ENCODE measurements around the gene IQCH.

Gene IQCH

DNA sequence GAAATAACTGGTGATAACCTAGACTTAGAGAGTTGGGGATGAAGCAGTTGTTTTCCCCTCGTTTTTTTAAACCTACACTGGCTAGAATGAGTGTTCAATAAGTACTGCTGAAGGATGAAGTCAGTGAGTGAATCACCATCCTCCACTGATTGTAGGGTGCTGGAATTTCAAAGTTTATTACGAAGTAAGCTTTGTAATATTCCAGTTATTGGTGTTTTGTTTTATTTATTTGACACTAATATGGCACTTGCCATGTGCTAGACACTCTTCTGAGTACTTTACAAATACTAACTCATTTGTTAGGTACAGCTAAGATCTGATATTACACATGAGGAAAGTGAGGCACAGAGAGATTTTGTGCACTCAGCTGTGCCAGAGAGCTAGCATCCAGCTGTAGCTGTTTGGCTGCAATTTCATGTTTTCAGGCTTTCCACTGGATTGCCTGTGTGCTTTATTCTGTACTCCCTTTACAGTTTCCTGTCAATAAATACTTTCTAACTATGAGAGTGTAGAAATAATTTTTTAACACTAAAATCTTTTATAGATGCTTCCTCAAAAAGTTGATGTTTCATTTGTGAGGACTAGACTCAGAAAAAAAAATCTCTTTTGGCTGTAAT is 293.8 kb downstream of the IQCH start:
- TF ChIP-seq, protein P1, sequence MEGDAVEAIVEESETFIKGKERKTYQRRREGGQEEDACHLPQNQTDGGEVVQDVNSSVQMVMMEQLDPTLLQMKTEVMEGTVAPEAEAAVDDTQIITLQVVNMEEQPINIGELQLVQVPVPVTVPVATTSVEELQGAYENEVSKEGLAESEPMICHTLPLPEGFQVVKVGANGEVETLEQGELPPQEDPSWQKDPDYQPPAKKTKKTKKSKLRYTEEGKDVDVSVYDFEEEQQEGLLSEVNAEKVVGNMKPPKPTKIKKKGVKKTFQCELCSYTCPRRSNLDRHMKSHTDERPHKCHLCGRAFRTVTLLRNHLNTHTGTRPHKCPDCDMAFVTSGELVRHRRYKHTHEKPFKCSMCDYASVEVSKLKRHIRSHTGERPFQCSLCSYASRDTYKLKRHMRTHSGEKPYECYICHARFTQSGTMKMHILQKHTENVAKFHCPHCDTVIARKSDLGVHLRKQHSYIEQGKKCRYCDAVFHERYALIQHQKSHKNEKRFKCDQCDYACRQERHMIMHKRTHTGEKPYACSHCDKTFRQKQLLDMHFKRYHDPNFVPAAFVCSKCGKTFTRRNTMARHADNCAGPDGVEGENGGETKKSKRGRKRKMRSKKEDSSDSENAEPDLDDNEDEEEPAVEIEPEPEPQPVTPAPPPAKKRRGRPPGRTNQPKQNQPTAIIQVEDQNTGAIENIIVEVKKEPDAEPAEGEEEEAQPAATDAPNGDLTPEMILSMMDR (IDR thresholded peaks at IDR 0.05): no peak

DNA sequence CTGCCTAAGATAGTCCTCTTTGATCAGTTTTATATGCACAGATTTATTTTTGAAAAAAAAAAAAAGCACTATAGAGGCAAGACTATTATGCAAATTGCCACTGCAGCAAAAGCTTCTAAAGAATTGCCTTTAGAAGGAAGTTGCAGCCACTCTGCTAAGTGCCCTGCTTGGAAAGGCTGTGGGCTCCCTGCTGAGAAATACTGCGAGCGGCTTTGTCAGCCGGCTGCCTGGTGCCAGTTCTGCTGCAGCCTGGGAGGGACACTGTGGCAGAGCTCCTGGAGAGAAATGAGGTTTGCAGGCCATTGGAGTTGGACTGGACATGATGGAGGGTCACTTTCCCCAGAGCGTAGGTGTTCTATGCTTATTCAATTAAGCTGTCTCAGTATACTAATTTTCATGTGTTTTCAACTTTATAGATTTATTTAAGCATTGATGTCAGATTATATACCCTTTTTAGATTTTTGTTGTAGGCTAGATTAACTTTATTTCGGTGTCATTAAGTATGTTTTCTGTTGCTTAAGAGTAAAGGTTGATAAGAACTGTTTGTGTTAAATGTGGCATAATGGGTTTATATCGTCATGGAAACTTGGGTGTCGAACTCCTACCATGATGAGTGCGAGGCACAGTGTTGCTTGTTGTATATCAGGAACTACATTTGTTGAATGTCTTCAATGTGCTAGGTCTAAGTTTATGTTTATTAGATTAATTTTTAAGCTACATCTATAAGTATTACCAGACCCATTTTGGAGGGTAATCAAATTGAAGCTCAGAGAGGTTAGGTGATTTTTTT is 294.5 kb downstream of the IQCH start:
- TF ChIP-seq, protein P1 (IDR thresholded peaks at IDR 0.05): no peak

GRCh38 chr15:67549736-67550135 is 295.1 kb downstream of the IQCH start:
- TF ChIP-seq, protein P1 (IDR thresholded peaks at IDR 0.05): no peak

DNA sequence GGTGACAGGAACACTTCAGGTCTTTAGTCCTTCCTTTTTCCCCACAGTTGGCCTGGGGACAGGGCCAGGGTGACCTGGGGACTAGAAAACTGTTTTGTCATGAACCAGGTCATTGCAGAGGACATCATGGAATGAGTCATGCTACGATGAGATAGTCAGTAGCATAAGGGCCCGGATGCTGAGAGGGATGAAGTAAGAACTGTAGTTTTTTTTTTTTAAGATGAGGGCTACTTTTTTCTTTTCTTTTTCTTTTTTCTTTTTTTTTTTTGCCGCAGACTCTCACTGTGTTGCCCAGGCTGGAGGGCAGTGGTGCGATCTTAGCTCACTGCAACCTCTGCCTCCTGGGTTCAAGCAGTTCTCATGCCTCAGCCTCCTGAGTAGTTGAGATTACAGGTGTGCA is 295.9 kb downstream of the IQCH start:
- TF ChIP-seq, protein P1 (IDR thresholded peaks at IDR 0.05): no peak

DNA sequence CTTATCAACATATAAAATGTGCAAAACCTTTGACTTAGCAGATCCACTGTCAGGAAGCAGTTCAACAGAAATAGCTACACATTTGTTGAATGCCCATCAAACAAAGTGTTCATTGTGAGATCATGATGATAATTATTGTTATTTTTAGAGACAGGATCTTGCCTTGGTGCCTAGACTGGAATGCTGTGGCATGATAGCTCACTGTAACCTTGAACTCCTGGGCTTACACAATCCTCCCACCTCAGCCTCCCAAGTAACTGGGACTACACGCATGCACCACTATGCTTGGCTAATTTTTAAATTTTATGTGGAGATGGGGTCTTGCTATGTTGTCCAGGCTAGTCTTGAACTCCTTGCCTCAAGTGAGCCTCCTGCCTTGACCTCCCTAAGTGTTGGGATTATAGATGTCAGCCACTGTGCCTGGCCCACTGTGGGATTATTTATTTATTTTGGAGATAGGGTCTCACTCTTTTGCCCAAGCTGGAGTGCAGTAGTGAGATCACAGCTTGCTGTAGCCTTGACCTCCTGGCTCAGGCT is 296.7 kb downstream of the IQCH start:
- TF ChIP-seq, protein P1 (IDR thresholded peaks at IDR 0.05): no peak
